Limb (tissue), 2 donors: ENCODE results near the gene HBD.
"Not testable (repeated sequence)": the region's sequence is repeated elsewhere in the genome, so short reads cannot be mapped to it uniquely, and the experiment has no call there.

ENCODE experiments used
- DNase-seq, 2 donors: peaks; one replicate each; pipeline ENCODE4 v3.0.0-alpha.2; 2016; ENCODE audit errors: extremely low spot score in 2 of 2

HBD gene

DNA sequence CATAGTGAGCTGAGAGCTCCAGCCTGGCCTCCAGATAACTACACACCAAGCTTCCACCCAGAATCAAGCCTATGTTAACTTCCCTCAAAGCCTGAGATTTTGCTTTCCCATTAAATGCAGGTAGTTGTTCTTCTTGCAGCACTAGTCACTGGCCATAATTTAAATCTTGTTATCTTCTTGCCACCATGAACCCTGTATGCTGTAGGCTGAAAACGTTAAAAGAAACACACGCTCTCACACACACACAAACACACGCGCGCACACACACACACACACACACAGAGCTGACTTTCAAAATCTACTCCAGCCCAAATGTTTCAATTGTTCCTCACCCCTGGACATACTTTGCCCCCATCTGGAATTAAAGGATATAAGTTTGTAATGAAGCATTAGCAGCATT, 19.2 kb upstream of the HBD start:
- not testable (repeated sequence) for DNase-seq

- DNase-seq, result no peak
These were observed 18.6 kb upstream of the HBD start for GRCh38 chr11:5252919-5253265.

DNA sequence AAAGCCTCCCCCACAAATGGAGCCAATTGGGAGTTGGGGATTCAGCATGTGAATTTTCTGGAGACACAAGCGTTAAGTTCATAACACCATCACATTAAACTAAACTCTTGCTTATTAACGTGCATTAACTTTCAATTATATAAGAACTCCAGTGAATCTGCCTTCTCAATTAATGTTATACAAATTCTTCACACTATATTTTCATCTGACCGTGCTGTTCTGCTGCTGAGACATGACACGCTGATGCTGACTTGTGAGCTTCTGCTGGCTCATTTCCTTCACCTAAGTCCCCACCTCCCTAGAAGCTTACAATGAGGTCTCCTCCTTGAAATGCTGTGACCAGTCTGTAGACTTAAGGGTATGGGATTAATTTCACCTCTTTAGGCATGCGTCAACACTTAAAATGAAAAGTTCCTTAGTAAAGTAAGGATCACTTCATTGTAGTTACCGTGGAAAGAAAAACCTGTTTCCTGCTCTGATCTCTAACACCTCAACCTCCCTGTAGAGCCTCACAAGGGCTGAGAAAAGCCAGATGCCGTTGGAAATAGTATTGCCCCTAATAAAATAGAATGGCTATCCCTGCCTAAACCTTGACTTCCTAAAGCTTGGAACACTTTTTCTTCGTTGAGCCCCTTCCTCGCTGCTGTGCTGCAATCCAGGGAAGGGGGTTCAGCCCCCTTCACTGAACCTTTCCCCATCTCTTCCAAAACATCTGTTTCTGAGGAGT, 18.1 kb upstream of the HBD start:
- DNase-seq, result no peak

DNA sequence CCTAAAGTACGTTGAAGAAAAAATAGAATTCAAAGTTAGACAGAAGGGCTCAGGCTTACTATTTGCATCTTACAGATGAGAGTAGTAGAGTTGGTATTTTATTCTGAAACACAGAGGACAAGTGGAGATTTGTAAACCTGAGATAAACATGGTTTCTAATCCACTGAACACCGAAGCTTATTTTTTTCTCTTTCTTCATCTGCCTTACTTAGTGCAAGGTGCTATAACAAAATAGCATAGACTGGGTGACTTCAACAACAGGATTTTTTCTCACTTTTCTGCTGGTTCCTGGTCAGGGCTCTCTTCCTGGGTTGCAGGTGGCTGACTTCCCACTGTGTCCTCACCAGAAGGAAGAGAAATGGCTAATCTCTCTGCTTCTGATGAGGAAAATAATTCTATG, 17.5 kb upstream of the HBD start:
- DNase-seq, result no peak

- no peak for DNase-seq
These were observed 16.4 kb upstream of the HBD start for GRCh38 chr11:5250543-5251204.

DNA sequence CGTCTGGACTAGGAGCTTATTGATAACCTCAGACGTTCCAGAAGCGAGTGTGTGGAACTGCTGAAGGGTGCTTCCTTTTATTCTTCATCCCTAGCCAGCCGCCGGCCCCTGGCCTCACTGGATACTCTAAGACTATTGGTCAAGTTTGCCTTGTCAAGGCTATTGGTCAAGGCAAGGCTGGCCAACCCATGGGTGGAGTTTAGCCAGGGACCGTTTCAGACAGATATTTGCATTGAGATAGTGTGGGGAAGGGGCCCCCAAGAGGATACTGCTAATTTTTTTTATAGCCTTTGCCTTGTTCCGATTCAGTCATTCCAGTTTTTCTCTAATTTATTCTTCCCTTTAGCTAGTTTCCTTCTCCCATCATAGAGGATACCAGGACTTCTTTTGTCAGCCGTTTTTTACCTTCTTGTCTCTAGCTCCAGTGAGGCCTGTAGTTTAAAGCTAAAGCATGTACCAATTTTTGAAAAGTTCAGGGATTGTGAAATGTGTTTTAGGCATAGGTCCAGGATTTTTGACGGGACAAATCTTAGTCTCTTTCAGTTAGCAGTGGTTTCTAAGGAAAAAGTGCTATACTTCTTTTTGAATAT, 15.6 kb upstream of the HBD start, which contains the start of gene HBG1:
Gene HBG1, minus strand, starts transcription at position 51 of the 590 bp plus-strand sequence. CDS start 53 bp downstream, outside the sequence.
- not testable (repeated sequence) for DNase-seq

- DNase-seq, result not testable (repeated sequence)
These were observed 14.2 kb upstream of the HBD start for GRCh38 chr11:5248498-5248897.

GRCh38 chr11:5247472-5248192, 13.3 kb upstream of the HBD start:
- no peak for DNase-seq

DNA sequence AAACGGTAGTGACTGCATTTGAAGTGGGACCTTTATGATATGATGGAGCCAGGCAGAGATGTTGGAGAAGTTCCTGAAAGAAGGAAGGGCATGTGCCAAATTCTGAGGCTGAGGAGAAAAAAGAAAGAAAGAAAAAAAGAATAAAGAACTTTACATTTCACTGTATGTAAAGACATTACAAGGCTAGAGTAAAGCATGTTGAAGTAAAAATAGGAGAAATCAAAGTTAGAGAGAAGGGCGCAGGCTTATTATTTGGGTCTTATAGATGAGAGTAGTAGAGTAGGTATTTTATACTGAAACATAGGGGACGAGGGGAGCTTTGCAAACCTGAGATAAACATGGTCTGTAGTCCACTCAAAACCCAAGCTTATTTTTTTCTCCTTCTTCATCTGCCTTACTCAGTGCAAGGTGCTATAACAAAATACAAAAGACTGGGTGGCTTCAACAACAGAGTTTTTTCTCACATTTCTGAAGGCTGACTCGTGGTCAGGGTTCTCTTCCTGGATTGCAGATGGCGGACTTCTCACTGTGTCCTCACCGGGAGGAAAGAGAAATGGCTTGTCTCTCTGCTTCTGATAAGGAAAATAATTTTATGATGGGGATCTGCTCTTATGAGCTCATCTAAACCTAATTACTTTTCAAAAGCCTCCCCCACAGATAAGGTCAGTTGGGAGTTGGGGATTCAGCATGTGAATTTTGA, 12.6 kb upstream of the HBD start:
- DNase-seq, result no peak

- DNase-seq, result no peak
These were observed 10.9 kb upstream of the HBD start for GRCh38 chr11:5245155-5245554.

DNA sequence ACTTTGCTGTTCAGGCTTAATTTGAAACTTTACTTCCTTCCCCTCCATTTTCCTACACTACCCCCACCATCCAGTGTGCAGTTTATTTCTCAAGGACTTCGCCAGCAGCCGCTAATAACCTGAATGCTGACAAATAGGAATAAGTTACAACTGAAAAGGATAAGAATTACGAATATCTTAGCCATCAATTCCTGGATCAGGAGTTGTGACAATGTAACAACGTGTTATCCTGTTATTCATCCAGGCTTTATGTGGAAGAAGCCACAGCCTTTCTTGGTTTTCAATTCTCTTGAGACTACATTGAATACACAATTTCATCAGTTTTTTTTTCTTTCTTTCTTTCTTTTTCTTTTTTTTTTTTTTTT, 9.5 kb upstream of the HBD start:
- no peak for DNase-seq

DNA sequence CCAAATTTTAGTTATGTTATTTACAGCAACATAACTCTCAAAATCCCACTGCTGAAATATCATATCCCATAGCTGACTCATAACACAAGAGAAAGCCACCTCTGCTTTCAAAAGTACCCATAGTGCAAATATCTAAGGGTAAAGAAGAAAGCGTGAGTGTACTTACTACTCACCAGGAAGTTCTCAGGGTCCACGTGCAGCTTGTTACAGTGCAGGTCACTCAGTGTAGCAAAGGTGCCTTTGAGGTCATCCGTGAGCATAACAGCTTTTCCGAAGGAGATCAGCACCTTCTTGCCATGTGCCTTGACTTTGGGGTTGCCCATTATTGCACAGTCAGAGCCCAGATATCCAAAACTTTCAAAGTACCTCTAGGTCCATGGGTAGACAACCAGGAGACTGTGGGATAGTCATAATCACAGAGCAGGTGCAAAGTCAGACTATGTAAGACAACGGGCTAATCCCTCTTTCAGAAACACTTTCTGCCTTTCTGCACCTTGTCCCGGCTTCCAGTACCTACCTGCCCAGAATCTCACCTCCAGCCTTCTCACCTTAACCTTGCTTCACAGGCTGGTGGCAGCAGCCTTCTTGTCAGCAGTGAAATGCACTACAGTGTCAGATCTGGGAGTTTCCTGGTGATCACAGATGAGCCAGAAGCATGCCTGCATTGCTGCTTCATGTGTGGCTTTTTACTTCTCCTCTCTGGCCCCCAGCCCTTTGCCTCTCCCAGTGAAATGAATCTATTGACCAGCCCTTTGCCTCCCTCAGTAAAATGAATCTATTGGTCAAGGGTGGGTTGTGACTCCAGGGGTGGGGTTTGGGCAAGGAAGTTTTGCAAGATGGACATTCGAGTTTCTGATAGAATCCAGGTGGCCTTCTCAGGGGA, 8.9 kb upstream of the HBD start:
- no peak for DNase-seq

DNA sequence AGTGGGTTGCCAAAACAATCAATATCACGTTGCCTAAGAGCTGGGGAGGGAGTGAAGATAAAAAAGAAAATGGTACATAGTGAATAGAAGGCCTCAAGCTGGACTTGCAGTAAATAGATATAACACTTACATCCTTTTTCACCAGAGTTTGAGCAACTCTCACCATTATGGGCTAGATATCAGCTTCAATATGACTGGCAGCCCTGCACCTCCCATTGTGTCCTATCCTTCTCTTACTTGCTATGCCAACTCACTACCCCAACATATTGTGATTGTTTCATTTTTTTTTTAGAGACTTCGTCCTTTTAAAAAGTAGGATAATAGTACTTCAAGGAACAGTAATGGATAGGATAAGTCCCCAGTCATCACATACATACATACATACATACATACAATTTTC, 7.9 kb upstream of the HBD start:
- DNase-seq, result no peak

DNA sequence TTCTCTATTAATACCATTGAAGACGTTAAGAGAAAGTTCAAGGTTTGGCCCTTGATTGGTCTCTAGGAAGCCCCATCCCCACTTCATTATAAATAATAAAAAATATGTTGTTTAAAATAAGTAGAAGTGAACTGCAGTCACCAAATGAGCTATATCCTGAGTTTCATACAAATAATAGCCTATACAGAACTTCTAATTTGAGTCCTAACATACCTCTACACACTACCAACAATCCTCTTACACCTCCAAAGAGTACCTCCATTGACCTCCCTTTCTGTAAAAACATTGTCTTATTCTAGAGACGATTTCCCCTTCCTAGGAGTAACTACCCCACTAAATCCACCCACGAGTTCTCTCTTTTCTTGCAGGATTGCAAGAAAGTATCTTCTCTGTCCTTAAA, 7.2 kb upstream of the HBD start:
- DNase-seq, result no peak

DNA sequence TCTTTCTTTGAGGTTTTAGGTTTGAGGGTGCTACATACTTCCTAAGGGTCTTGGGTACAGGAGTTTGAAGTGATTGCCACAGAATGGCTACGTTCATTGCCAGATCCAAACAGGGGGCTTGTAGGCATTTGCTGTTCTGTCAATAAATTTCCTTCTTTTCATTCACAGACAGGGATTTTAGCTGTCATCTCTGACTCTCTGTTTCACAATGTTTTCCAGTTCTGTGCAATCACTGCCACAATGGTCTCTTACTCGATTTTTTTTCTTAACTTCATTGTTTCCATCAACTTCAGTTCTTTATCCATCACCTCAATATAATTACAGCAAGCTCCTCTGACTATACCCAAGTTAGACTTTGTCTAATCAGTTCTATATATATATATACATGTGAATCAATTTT, 6.2 kb upstream of the HBD start:
- no peak for DNase-seq

DNA sequence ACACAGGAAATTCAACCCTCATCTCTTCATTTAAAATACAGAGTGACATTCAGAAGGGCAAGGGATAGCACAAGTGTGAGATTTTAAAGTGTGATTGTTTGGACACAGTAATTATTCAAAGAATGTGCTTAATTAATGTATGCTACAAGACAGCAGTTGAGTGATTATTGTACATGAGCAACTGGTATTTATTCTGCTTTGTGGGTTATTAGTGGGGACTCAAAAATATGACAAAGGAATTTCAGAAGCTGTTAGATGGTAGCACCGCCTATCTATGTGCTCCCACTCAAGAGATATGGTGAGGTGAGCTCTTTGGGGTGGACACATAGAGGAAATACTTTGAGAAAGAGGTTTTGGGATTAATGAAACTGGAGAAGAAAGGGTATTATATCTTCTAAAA, 5.8 kb upstream of the HBD start:
- DNase-seq, result no peak

DNA sequence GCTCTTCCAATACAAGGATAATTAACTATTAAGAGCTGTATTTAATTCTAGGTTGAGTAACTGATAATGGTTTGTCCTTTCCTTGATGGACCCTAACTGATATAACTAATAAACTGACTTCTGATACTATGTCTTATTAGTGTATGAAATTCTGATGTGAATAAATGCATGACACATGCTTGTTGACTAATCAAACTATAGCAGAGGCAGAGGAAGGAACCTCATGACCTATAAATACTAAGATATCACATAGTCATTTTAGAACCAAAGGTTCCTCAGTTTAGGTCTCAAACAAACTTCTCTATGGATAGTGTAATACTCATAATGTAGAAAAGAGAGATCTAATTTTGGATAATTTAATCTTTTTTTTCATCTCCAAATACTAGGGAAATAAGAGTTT, 4.8 kb upstream of the HBD start:
- no peak for DNase-seq

- no peak for DNase-seq
These were observed 4.2 kb upstream of the HBD start for GRCh38 chr11:5238486-5238885.

GRCh38 chr11:5237420-5237819, 3.1 kb upstream of the HBD start:
- no peak for DNase-seq

- no peak for DNase-seq
These were observed 1.2 kb upstream of the HBD start for GRCh38 chr11:5235364-5236095.
